Placental pericyte (primary cell): ENCODE data around the gene ZNF683. TPM values are rescaled to one million over a fixed set of nuclear protein-coding genes. Genes with fewer than 3 reads are reported as not detected.

Source experiments
- total RNA-seq: library from RNA; depleted of rRNA; stranded (reverse); fragments of >200 nt; gene quantifications from 2 replicates; pipeline ENCODE4 v1.2.3, GENCODE V29; 2012

ZNF683 gene
- not detected in 2 replicates for total RNA-seq

GRCh38 chr1:26372611-26373010 lies at the start of gene ZNF683:
ZNF683 (minus strand) TSS chr1:26372750; CDS start chr1:26368571, 4,179 bp downstream.

GRCh38 chr1:26410706-26411623 lies 38.4 kb upstream of the ZNF683 start, which contains the start of gene LIN28A:
LIN28A (plus strand) TSS chr1:26410817; CDS start chr1:26410892, 75 bp downstream.

GRCh38 chr1:26353976-26354820 lies 18.4 kb downstream of the ZNF683 start, which contains the start of gene CRYBG2:
CRYBG2 (minus strand) TSS chr1:26354130; CDS start chr1:26346657, 7,473 bp downstream.

GRCh38 chr1:26317612-26318337 lies 54.8 kb downstream of the ZNF683 start, which contains the start of gene CD52:
CD52 (plus strand) TSS chr1:26317958; CDS start chr1:26318018, 60 bp downstream.

Other genes starting within 250 kb of the ZNF683 start
- gene FAM110D, start 213.7 kb downstream of the ZNF683 start, total RNA-seq, result not detected in 2 replicates
- gene C1orf232, start 203.8 kb downstream of the ZNF683 start, total RNA-seq, result not detected in 2 replicates
- gene ZNF593, start 202.8 kb downstream of the ZNF683 start, total RNA-seq, result 24.3 and 26.3 TPM in 2 replicates
- gene ZNF593OS, start 200.9 kb downstream of the ZNF683 start, total RNA-seq, result not detected in 2 replicates
- gene CNKSR1, start 195.3 kb downstream of the ZNF683 start, total RNA-seq, result 0.22 TPM in 1 of 2 replicates, not detected in the other
- gene CATSPER4, start 182.1 kb downstream of the ZNF683 start, total RNA-seq, result not detected in 2 replicates
- 2.4 and 13.7 TPM in 2 replicates for gene CEP85, start 138.6 kb downstream of the ZNF683 start, total RNA-seq
- 32.0 and 36.7 TPM in 2 replicates for gene SH3BGRL3, start 92.7 kb downstream of the ZNF683 start, total RNA-seq
- gene UBXN11, start 66.1 kb downstream of the ZNF683 start, total RNA-seq, result 6.8 and 7.7 TPM in 2 replicates
- not detected in 2 replicates for gene CD52, start 54.8 kb downstream of the ZNF683 start, total RNA-seq
- under 0.01 TPM in 1 of 2 replicates, not detected in the other for gene CRYBG2, start 18.6 kb downstream of the ZNF683 start, total RNA-seq
- gene LIN28A, start 38.1 kb upstream of the ZNF683 start, total RNA-seq, result not detected in 2 replicates
- 56.2 and 87.6 TPM in 2 replicates for gene DHDDS, start 59.6 kb upstream of the ZNF683 start, total RNA-seq
- gene HMGN2, start 99.7 kb upstream of the ZNF683 start, total RNA-seq, result 183 and 243 TPM in 2 replicates
- 2.8 and 4.2 TPM in 2 replicates for gene RPS6KA1, start 157.0 kb upstream of the ZNF683 start, total RNA-seq